T1000 (cell line): ENCODE measurements around the gene RAB36.
"Not testable (repeated sequence)": the region's sequence is repeated elsewhere in the genome, so short reads cannot be mapped to it uniquely, and the experiment has no call there.

Experiments
- DNase-seq: peaks from one replicate; lab custom pipeline; 2025; ENCODE audit warnings: mixed read lengths; lab: John Stamatoyannopoulos, UW

Gene RAB36

GRCh38 chr22:23121000-23121421, 24.3 kb upstream of the RAB36 start:
- DNase-seq = no peak

- no peak for DNase-seq
Observed at GRCh38 chr22:23121424-23121823, 23.9 kb upstream of the RAB36 start.

DNA sequence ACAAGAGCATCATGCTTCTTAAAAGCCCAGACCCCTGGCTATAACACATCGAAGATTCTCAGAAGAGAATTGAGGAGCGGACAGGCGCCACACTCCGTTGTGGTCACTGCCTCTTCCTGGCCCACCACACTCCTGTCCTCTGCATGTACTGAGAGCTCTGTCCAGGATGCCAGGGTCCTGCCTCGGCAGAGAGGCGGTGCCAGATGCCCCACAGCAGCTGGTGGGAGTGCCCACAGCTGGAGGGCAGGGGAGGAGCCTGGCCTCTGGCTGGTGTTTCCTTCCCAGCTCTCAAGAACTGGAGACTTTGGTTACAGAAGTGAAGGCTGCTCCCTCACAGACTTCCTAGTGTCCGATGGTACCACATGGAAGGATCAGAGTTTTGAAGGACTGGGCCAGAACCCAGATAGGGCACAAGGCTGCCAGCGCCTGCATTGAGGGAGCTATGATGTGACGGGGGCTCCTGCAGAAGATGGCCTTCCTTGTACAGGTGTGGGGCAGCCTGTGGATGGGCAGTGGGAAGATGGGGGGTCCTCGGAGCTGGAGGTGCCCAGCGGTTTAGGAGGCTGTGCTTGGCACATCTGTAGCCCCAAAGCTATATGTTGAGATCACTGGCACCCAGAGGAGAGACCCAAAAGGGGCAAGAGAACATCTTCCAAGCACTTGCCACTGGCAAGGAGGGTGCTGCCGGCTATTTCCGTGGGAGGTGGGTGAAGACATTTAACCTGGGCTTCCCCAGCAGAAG, 22.9 kb upstream of the RAB36 start:
- DNase-seq = no peak

DNA sequence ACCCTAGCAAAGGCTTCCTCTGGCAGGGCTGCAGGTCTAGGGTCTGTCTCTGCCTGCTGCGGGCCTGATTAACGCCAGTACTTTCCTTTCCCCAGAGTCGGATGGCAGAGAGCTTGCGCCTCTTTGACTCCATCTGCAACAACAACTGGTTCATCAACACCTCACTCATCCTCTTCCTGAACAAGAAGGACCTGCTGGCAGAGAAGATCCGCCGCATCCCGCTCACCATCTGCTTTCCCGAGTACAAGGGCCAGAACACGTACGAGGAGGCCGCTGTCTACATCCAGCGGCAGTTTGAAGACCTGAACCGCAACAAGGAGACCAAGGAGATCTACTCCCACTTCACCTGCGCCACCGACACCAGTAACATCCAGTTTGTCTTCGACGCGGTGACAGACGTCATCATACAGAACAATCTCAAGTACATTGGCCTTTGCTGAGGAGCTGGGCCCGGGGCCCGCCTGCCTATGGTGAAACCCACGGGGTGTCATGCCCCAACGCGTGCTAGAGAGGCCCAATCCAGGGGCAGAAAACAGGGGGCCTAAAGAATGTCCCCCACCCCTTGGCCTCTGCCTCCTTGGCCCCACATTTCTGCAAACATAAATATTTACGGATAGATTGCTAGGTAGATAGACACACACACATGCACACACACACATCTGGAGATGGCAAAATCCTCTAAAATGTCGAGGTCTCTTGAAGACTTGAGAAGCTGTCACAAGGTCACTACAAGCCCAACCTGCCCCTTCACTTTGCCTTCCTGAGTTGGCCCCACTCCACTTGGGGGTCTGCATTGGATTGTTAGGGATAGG, 22.1 kb upstream of the RAB36 start:
- no peak for DNase-seq

GRCh38 chr22:23123804-23124254, 21.4 kb upstream of the RAB36 start:
- DNase-seq = no peak

- DNase-seq = no peak
Observed at GRCh38 chr22:23124611-23125511, 20.4 kb upstream of the RAB36 start.

- DNase-seq = no peak
Observed at GRCh38 chr22:23125512-23126103, 19.7 kb upstream of the RAB36 start.

DNA sequence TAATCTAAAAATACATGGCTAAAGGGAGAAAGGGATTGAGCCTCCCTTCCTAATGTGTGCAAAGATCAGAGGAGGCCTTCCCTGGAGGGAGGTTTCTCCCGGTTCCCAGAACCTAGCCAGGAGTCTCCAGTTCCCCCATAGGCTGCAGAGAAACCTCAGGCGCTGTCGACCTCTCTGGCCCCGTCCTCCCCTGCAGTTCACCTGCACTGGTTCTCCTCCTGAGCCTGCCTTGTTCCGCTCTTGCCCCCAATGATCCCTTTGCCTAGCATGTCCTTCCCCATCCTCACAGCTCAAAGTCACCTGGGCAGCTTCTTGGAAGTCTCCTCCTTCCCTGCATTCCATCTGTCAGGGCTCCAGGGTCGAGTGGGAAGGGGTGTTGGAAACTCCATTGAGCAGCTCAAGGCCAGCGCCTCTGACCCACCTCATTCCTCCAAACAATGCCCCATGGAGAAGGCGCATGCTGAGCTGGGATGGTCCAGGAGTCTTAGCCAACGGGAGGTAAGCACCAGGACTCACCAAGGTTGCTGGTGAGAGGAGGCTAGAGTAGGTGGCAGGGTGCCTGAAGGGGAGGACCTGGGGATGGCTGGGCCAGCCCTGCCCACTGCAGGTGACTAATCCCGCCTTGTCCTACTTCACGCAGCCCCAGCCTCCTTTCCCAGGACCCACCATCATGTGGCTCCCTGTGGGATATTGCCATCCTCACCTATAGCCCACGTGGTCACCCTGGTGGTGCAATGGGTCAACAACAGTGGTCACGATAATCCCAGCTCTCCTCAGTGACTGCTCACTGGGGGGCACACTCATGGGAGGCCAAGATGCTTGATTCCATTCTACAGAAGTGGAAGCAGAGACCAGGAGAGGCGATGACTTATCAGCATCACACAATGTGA, 18.9 kb upstream of the RAB36 start:
- no peak for DNase-seq

DNA sequence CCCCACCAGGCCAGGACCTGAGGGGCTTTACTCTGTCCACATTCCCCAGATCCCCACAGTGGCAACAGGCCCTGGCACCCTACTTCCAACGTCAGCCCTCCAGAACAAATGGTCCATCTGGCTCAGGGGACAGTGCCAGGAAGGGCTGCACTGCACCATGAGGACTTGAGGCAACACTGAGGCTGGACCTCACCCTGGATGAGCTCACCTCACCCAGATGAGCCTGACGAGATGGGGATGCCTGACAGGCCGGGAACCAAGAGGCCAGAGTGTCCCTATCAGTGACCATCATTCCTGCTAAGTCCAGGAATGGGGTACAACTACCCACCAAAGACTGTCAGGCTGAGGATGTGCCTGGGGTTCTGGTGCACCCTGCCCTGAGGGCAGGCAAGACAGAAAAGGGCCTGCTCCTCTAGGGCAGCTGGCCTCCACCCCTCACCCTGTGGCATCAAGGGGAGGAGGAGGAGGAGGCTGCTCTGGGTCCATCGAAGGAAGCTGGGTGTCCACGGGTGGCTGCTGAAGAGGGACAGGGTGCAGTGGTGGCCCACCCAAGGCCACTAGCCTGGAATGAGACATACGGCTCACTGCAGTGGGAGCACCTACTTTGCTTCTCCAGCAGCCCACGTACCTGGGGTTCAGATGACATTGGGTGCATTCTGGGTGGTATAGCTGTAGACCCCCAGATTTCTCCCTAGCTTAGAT, 18.1 kb upstream of the RAB36 start:
- DNase-seq = no peak

DNA sequence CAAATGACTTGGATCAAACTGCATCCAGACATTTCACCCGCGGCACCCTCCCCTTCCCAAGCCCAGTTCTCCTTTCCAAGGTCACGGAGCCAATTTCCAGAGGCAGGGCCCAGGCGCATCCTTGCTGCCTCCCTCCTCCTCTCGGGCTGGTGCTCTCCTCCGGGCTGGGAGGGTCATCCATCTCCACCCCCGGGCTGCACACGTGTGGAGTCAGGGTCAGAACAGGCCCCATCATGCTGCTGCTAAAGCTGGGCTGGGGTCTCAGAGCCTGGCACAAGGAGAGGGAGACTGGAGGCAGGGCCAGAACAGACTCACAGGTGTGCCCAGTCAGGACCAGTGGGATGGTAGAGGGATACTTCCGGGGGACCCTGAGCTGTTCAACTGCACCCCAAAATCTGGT, 17.5 kb upstream of the RAB36 start:
- DNase-seq = no peak

DNA sequence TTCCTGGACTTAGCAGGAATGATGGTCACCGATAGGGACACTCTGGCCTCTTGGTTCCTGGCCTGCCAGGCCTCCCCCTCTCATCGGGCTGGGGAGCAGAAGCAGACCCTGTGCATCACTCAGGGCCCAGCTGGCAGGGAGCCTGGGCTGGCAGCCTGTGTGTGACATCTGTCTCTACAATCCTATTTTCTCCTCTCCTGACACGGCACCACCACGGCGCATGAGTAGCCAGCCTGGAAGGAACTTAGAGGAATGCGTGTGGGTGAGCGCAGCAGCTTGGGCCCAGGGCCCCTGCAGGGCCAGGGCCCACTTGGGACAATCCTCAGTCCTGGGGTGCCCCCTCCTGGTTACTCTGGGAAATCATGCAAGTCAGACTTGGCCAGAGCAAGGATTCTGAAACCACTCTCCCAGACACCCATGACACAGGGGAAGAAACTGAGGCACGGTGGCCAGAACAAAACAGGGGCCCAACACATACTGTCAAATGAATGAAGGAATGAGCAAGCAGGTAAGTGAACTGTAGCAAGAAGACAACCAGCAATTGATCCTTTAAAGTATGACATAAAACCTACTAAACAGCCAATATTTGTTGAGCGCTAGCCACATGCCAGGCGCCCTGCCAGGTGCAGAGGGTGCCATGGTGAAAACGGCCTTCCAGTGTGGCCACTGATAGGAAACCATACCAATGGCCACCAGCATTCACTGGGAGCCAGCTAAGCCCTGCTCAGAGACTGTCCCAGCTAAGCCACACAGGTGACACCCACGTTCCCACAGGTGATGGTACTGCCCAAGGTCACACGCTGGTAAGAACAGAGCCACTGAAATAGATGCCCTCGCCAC, 16.8 kb upstream of the RAB36 start:
- DNase-seq = no peak

DNA sequence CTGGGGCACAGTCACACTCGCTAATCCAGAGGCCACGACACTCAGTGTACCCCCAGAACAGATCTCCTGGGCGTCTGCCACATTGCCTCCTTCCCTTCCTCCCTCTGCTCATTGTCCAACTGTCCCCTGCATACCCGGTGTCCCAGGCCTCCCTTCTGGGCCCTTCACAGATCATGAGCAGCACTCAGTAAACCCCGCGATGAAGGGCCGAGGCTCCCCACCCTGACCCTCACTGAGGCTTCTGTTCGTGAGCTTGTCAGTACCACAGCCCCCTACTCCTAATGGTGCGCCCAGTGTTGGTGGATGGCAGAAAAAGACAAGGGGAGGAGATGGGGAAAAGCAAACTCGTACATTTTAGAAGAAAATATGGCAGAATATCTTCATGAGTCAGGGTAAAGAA, 16.1 kb upstream of the RAB36 start:
- DNase-seq = no peak

- DNase-seq = no peak
Observed at GRCh38 chr22:23130697-23131096, 14.6 kb upstream of the RAB36 start.

GRCh38 chr22:23131931-23132330, 13.3 kb upstream of the RAB36 start:
- DNase-seq = no peak

GRCh38 chr22:23132376-23133091, 12.7 kb upstream of the RAB36 start:
- no peak for DNase-seq

- DNase-seq = no peak
Observed at GRCh38 chr22:23133922-23134321, 11.4 kb upstream of the RAB36 start.

DNA sequence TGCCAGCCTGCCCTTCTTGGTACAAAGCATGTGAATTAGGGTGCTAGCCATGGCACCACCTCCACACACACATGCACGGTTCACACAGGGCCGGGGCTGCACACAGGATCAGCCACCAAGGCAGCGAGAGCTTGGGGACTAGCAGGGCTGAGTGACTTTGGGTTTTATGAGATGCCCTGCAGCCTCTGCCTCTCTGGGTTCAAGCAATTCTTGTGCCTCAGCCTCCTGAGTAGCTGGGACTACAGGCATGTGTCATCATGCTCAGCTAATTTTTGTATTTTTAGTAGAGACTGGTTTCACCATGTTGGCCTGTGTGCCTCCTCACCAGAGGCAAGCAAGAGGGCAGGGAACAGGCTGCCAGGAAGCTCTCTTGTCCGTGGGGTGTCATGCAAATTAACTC, 8.3 kb upstream of the RAB36 start:
- DNase-seq = not testable (repeated sequence)

- no peak for DNase-seq
Observed at GRCh38 chr22:23137468-23137867, 7.8 kb upstream of the RAB36 start.
